Measurements from ENCODE around the gene BORCS6.
A peak's percentile ranks its signal among the peaks of the same experiment; 100 is the strongest.

BORCS6 gene

GRCh38 chr17:8142158-8142886 is 47.7 kb downstream of the BORCS6 start:
- TF ChIP-seq POLR2A (IDR thresholded peaks at IDR 0.05; ENCODE audit: low read depth, low read length): no peak
- FAIRE-seq: no peak
- no peak for DNase-seq (ENCODE audit: insufficient read length, low spot score)

- DNase-seq (ENCODE audit: insufficient read length, low spot score): no peak
- no peak for TF ChIP-seq POLR2A (IDR thresholded peaks at IDR 0.05; ENCODE audit: low read depth, low read length)
- no peak for FAIRE-seq
Measured at GRCh38 chr17:8141741-8142140, 48.2 kb downstream of the BORCS6 start.

- DNase-seq (ENCODE audit: insufficient read length, low spot score) (no peak), FAIRE-seq (no peak)
- TF ChIP-seq POLR2A (IDR thresholded peaks at IDR 0.05; ENCODE audit: low read depth, low read length): no peak
Measured at GRCh38 chr17:8141045-8141444, 48.9 kb downstream of the BORCS6 start.

GRCh38 chr17:8140065-8141029 is 49.6 kb downstream of the BORCS6 start:
- no peak for TF ChIP-seq POLR2A (IDR thresholded peaks at IDR 0.05; ENCODE audit: low read depth, low read length)
- no peak for FAIRE-seq
- no peak for DNase-seq (ENCODE audit: insufficient read length, low spot score)

GRCh38 chr17:8138672-8139371 is 51.2 kb downstream of the BORCS6 start:
- peak; percentile 88 for FAIRE-seq
- no peak for DNase-seq (ENCODE audit: insufficient read length, low spot score)
- TF ChIP-seq POLR2A (IDR thresholded peaks at IDR 0.05; ENCODE audit: low read depth, low read length): peak; percentile 44; the same call in 1 of the 2 replicates

GRCh38 chr17:8138374-8138671 is 51.7 kb downstream of the BORCS6 start:
- DNase-seq (ENCODE audit: insufficient read length, low spot score): no peak
- FAIRE-seq: no peak
- no peak for TF ChIP-seq POLR2A (IDR thresholded peaks at IDR 0.05; ENCODE audit: low read depth, low read length)

Measured in H54 (cell line).